H9 (cell line): Measurements from ENCODE around the gene PNPLA2. TPM values are rescaled to one million over a fixed set of nuclear protein-coding genes. Genes with fewer than 3 reads are reported as not detected.
A peak's percentile ranks its signal among the peaks of the same experiment; 100 is the strongest.

Experiments
- DNase-seq: peaks from one replicate; pipeline ENCODE4 v3.0.0-alpha.2; 2017
- H2AFZ ChIP-seq: one replicate; pipeline ENCODE4 v1.6.1; 2013; ENCODE audit warnings: mild to moderate bottlenecking, low read length, control low read depth, moderate library complexity
- H2AK5ac ChIP-seq: 2 replicates; pipeline ENCODE4 v1.6.1; 2013; ENCODE audit warnings: low read length, control low read depth, mixed read lengths; ENCODE audit not compliant: insufficient read length
- H2BK120ac ChIP-seq: one replicate; pipeline ENCODE4 v1.6.1; 2013; ENCODE audit warnings: low read depth, mild to moderate bottlenecking, low read length, control low read depth, inconsistent platforms; ENCODE audit not compliant: poor library complexity, severe bottlenecking
- H2BK12ac ChIP-seq: 2 replicates; pipeline ENCODE4 v1.6.1; 2013; ENCODE audit warnings: low read length, control low read depth, mixed read lengths, low read depth; ENCODE audit not compliant: insufficient read length
- H2BK15ac ChIP-seq: 2 replicates; pipeline ENCODE4 v1.6.1; 2013; ENCODE audit warnings: low read depth, low read length, control low read depth
- H2BK20ac ChIP-seq: one replicate; pipeline ENCODE4 v1.6.1; 2013; ENCODE audit warnings: low read depth, mild to moderate bottlenecking, low read length, control low read depth, inconsistent platforms; ENCODE audit not compliant: poor library complexity, severe bottlenecking
- H2BK5ac ChIP-seq: 2 replicates; pipeline ENCODE4 v1.6.1; 2013; ENCODE audit warnings: low read length, control low read depth, mixed read lengths; ENCODE audit not compliant: insufficient read length
- H3K14ac ChIP-seq: 2 replicates; pipeline ENCODE4 v1.6.1; 2013; ENCODE audit warnings: low read length, control low read depth; ENCODE audit not compliant: insufficient read depth
- H3K18ac ChIP-seq: 2 replicates; pipeline ENCODE4 v1.6.1; 2013; ENCODE audit warnings: low read depth, mild to moderate bottlenecking, mixed read lengths, low read length, control low read depth; ENCODE audit not compliant: insufficient read length
- H3K23ac ChIP-seq: 2 replicates; pipeline ENCODE4 v1.6.1; 2013; ENCODE audit warnings: low read length, control low read depth, mixed read lengths, low read depth; ENCODE audit not compliant: insufficient read length
- H3K23me2 ChIP-seq: 2 replicates; pipeline ENCODE4 v1.6.1; 2013; ENCODE audit warnings: low read depth, mild to moderate bottlenecking, mixed read lengths, low read length, control low read depth; ENCODE audit not compliant: insufficient read length, poor library complexity, severe bottlenecking
- H3K27ac ChIP-seq: 2 replicates; pipeline ENCODE4 v1.5.1; 2013; ENCODE audit warnings: low read length, control low read depth, mixed read lengths, low read depth; ENCODE audit not compliant: insufficient read length
- H3K27me3 ChIP-seq: 2 replicates; pipeline ENCODE4 v1.6.1; 2013; ENCODE audit warnings: low read length, control low read depth, inconsistent platforms; ENCODE audit not compliant: insufficient read depth
- H3K4ac ChIP-seq: 2 replicates; pipeline ENCODE4 v1.6.1; 2013; ENCODE audit warnings: low read depth, mild to moderate bottlenecking, control low read depth, inconsistent platforms, low read length, moderate library complexity
- H3K4me1 ChIP-seq: 2 replicates; pipeline ENCODE4 v1.6.1; 2013; ENCODE audit warnings: low read length, control low read depth, inconsistent platforms; ENCODE audit not compliant: insufficient read depth
- H3K4me2 ChIP-seq: 2 replicates; pipeline ENCODE4 v1.6.1; 2013; ENCODE audit warnings: low read length, control low read depth, mixed read lengths; ENCODE audit not compliant: insufficient read length, insufficient read depth
- H3K56ac ChIP-seq: 2 replicates; pipeline ENCODE4 v1.6.1; 2013; ENCODE audit warnings: low read depth, mild to moderate bottlenecking, mixed read lengths, low read length, control low read depth; ENCODE audit not compliant: insufficient read length
- H3K79me1 ChIP-seq: 2 replicates; pipeline ENCODE4 v1.6.1; 2013; ENCODE audit warnings: low read depth, mild to moderate bottlenecking, moderate library complexity, low read length, control low read depth, inconsistent platforms; ENCODE audit not compliant: insufficient read depth, poor library complexity, severe bottlenecking
- H3K79me2 ChIP-seq: 2 replicates; pipeline ENCODE4 v1.6.1; 2013; ENCODE audit warnings: low read length, control low read depth, inconsistent platforms; ENCODE audit not compliant: insufficient read depth
- H3K9ac ChIP-seq: 2 replicates; pipeline ENCODE4 v1.6.1; 2013; ENCODE audit warnings: low read length, control low read depth, mixed read lengths; ENCODE audit not compliant: insufficient read length; ENCODE audit errors: extremely low read depth
- H3K9me3 ChIP-seq: one replicate; pipeline ENCODE4 v1.6.1; 2013; ENCODE audit warnings: low read depth, low read length, inconsistent platforms; ENCODE audit not compliant: control insufficient read depth
- H3T11ph ChIP-seq: one replicate; pipeline ENCODE4 v1.6.1; 2013; ENCODE audit warnings: mild to moderate bottlenecking, low read length, control low read depth, inconsistent platforms
- H4K20me1 ChIP-seq: one replicate; pipeline ENCODE4 v1.6.1; 2013; ENCODE audit not compliant: control insufficient read depth, insufficient read length, insufficient read depth
- H4K5ac ChIP-seq: 2 replicates; pipeline ENCODE4 v1.6.1; 2013; ENCODE audit warnings: low read depth, mild to moderate bottlenecking, mixed read lengths, low read length, control low read depth; ENCODE audit not compliant: insufficient read length
- H4K8ac ChIP-seq: replicated peaks from 2 replicates; pipeline ENCODE4 v1.6.1; 2013; ENCODE audit warnings: low read length, control low read depth, mixed read lengths, low read depth; ENCODE audit not compliant: insufficient read length
- H4K91ac ChIP-seq: 2 replicates; pipeline ENCODE4 v1.6.1; 2013; ENCODE audit warnings: low read depth, mild to moderate bottlenecking, moderate library complexity, mixed read lengths, low read length, control low read depth; ENCODE audit not compliant: insufficient read length
- H3K27ac Mint-ChIP-seq, 3 experiments: 2 replicates in 2 of 3; 3 replicates in 1 of 3; pipeline ENCODE4 v1.8.0; 2020 to 2021; ENCODE audit warnings: mixed read lengths in 3 of 3, mild to moderate bottlenecking in 1 of 3, moderate library complexity in 1 of 3
- H3K27me3 Mint-ChIP-seq: 2 replicates; pipeline ENCODE4 v1.8.0; 2021; ENCODE audit warnings: low read depth, mild to moderate bottlenecking, moderate library complexity, mixed read lengths
- H3K36me3 Mint-ChIP-seq, 3 experiments: 2 replicates in 2 of 3; 3 replicates in 1 of 3; pipeline ENCODE4 v1.8.0; 2020 to 2021; ENCODE audit warnings: low read depth in 3 of 3, mixed read lengths in 3 of 3; ENCODE audit not compliant: insufficient read depth in 1 of 3
- H3K4me1 Mint-ChIP-seq, 2 experiments: 2 replicates each; pipeline ENCODE4 v1.8.0; 2020; ENCODE audit warnings: mixed read lengths in 2 of 2
- H3K4me3 Mint-ChIP-seq, 2 experiments: 2 replicates in 1 of 2; 3 replicates in 1 of 2; pipeline ENCODE4 v1.8.0; 2020 to 2021; ENCODE audit warnings: mild to moderate bottlenecking in 2 of 2, mixed read lengths in 2 of 2, moderate library complexity in 1 of 2
- H3K9me3 Mint-ChIP-seq, 2 experiments: 2 replicates in 1 of 2; 3 replicates in 1 of 2; pipeline ENCODE4 v1.8.0; 2020; ENCODE audit warnings: mild to moderate bottlenecking in 2 of 2, mixed read lengths in 2 of 2, moderate library complexity in 1 of 2
- WGBS: extraction: QIAGEN DNeasy Blood & Tissue Kit; methylation state at CpG from one replicate; pipeline ENCODE4 v1.1.7; 2013; ENCODE audit warnings: missing lambda C conversion rate, low lambda C conversion rate, mixed read lengths; ENCODE audit not compliant: insufficient read length; ENCODE audit errors: extremely low coverage; 5-methylcytosine and 5-hydroxymethylcytosine counted together
- total RNA-seq: library from RNA; stranded (reverse); gene quantifications from 2 replicates; pipeline ENCODE4 v1.2.1, GENCODE V29; 2021
- TF ChIP-seq, protein P1 (sequence below): fragments of 200-600 bp; sonication (generic); conservative IDR thresholded peaks from 3 replicates; pipeline ENCODE4 v1.8.0; 2021; ENCODE audit warnings: antibody characterized with exemption, mild to moderate bottlenecking

PNPLA2 gene
- total RNA-seq, 1 experiment from 2014 or later: 67.3 TPM

- Mint-ChIP-seq H3K9me3 (no peaks in the 10 kb centered on the region), H3K27ac (peak overlapping the region; percentile 94 to 96 (median 95)), H3K36me3 (peaks cover 29 to 35% (median 29%) of the 10 kb centered on the region in 3 experiments), H3K27me3 (no peaks in the 10 kb centered on the region), H3K4me3 (peak overlapping the region; percentile 91 to 98), H3K4me1 (peaks cover 17 to 37% of the 10 kb centered on the region in 2 experiments)
- Histone ChIP-seq H3K79me2 (peaks cover 10% of the 10 kb centered on the region; the same call in 1 of the 2 replicates), H2AK5ac (no peak overlapping the region), H3K4me2 (peak overlapping the region; percentile 92), H3K56ac (no peak overlapping the region), H3K27ac (no peak overlapping the region), H3K18ac (peak overlapping the region; percentile 27), H3K9ac (peak overlapping the region; percentile 86), H2AFZ (no peak overlapping the region), H2BK120ac (no peak overlapping the region), H3K23ac (no peak overlapping the region), H3K79me1 (peaks cover 9% of the 10 kb centered on the region), H4K91ac (no peak overlapping the region), H4K8ac (no peak overlapping the region), H3K4me1 (no peaks in the 10 kb centered on the region), H2BK12ac (no peak overlapping the region), H3K27me3 (no peaks in the 10 kb centered on the region), H3K23me2 (peaks cover 19% of the 10 kb centered on the region), H4K20me1 (no peaks in the 10 kb centered on the region), H4K5ac (no peak overlapping the region), H3K4ac (no peak overlapping the region), H3T11ph (no peak overlapping the region), H3K9me3 (no peaks in the 10 kb centered on the region), H2BK5ac (no peak overlapping the region), H2BK15ac (no peak overlapping the region), H3K14ac (peak overlapping the region; percentile 5), H2BK20ac (no peak overlapping the region)
- TF ChIP-seq, protein P1, sequence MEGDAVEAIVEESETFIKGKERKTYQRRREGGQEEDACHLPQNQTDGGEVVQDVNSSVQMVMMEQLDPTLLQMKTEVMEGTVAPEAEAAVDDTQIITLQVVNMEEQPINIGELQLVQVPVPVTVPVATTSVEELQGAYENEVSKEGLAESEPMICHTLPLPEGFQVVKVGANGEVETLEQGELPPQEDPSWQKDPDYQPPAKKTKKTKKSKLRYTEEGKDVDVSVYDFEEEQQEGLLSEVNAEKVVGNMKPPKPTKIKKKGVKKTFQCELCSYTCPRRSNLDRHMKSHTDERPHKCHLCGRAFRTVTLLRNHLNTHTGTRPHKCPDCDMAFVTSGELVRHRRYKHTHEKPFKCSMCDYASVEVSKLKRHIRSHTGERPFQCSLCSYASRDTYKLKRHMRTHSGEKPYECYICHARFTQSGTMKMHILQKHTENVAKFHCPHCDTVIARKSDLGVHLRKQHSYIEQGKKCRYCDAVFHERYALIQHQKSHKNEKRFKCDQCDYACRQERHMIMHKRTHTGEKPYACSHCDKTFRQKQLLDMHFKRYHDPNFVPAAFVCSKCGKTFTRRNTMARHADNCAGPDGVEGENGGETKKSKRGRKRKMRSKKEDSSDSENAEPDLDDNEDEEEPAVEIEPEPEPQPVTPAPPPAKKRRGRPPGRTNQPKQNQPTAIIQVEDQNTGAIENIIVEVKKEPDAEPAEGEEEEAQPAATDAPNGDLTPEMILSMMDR: no peak
- DNase-seq: no peak
- WGBS: no CpG with 5 or more reads among the region's 36 CpGs
Measured at GRCh38 chr11:808427-809286, 10.1 kb upstream of the PNPLA2 start.
